ENCODE results near the gene CYB561A3.

Gene CYB561A3, protein sequence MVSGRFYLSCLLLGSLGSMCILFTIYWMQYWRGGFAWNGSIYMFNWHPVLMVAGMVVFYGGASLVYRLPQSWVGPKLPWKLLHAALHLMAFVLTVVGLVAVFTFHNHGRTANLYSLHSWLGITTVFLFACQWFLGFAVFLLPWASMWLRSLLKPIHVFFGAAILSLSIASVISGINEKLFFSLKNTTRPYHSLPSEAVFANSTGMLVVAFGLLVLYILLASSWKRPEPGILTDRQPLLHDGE

GRCh38 chr11:61361741-61362541 is at the start of gene CYB561A3, which contains the start of gene TMEM138:
Gene CYB561A3 (minus strand): TSS chr11:61361882. CDS start chr11:61356713, 5,169 bp downstream.
Gene TMEM138 (plus strand): TSS chr11:61362374. CDS start chr11:61364391, 2,017 bp downstream.
- peak; percentile 86 for DNase-seq (ENCODE audit: low spot score)
- TF ChIP-seq CTCF (IDR thresholded peaks at IDR 0.05; ENCODE audit: extremely low read depth, missing control alignments) = no peak

DNA sequence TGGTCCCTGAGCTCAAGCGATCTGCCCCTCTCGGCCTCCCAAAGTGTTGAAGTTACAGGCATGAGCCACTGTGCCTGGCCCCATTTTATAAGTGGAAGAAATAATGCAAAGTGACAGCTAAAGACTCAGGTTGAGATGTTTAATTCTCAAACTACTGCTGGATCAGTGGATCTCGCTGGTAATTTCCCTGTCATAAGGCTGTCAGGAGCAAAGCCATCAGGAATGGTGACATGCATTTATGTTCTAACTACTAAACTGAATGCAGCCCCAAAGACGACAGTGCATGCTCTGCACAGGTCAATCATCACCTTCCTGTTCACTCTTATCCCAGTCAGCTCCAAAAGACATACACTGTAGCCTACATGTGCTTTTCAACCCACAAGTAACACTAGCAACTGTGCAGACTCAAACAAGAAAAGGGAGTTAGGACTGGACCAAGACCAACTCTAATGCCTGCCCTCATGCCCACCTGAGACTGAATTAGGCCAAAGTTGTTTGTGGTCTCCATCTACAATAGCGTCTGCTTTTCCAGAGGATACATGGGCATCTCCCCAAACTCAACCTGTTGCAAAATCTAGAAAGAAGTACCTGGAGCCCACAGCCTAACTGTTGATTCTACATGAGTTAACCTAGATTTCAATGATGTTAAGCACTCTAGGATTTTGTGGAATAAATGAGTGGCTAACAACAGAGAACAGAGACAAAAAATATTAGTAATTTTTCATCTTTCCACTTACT is 45.5 kb upstream of the CYB561A3 start:
- no peak for DNase-seq (ENCODE audit: low spot score)
- TF ChIP-seq CTCF (IDR thresholded peaks at IDR 0.05; ENCODE audit: extremely low read depth, missing control alignments) = no peak

- no peak for TF ChIP-seq CTCF (IDR thresholded peaks at IDR 0.05; ENCODE audit: extremely low read depth, missing control alignments)
- no peak for DNase-seq (ENCODE audit: low spot score)
These were observed 44.4 kb upstream of the CYB561A3 start for GRCh38 chr11:61406067-61406466.

- no peak for TF ChIP-seq CTCF (IDR thresholded peaks at IDR 0.05; ENCODE audit: extremely low read depth, missing control alignments)
These were observed 43.0 kb upstream of the CYB561A3 start for GRCh38 chr11:61404641-61405040.

DNA sequence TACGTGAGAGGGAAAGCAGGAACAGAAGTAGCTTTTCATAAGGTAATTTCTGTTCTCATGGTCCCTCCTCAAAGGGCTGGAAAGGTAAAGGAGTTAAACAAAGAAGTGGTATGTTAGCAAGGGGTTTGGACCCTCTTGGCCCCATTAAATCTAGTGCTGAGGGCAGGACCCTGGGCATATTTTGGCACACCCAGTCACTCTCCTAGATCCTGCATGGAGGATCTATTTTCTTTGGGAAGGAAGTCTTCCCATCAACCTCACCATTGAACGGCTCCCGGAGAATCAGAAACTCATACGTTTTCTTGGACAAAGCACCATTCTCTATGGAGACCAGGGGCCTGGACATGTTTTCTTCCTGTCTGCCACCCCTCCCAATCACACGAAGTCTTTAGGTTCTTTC is 42.4 kb upstream of the CYB561A3 start:
- no peak for DNase-seq (ENCODE audit: low spot score)
- no peak for TF ChIP-seq CTCF (IDR thresholded peaks at IDR 0.05; ENCODE audit: extremely low read depth, missing control alignments)

More at GRCh38 chr11:61404641-61405040, 43.0 kb upstream of the CYB561A3 start:
- DNase-seq (ENCODE audit: low spot score) = no peak

DNA sequence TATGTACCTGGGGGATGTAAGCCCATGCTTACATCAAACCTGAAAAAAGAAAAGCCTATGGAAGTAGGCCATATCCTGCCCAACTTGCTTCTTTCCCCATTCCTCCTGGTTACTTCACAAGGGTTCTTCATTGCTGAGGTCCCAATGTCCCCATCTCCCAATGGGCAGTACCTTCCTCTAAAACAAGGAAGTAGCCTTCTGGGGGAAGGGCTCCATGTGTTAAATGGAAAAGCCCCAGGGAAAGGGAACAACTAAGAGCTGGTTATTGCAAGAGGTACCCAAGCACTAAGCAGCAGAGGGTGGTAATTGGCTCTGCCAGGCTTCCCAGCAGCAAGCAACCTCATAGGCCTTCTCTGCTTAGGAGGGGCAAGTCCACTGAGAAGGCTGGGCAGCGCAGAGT is 42.0 kb upstream of the CYB561A3 start:
- no peak for DNase-seq (ENCODE audit: low spot score)
- no peak for TF ChIP-seq CTCF (IDR thresholded peaks at IDR 0.05; ENCODE audit: extremely low read depth, missing control alignments)

Measured in GM20000 (cell line).